ENCODE data around the gene PCIF1.

GRCh38 chr20:45888681-45889080 lies 45.8 kb upstream of the PCIF1 start:
- TF ChIP-seq CTCF (IDR thresholded peaks at IDR 0.05) = no peak
- TF ChIP-seq POLR2A (IDR thresholded peaks at IDR 0.05) = no peak
